NCI-H2196 treated with DMSO at 0.1 percent for 48 hours (cell line): ENCODE measurements around the gene ZNF841.
"Not testable (repeated sequence)": the region's sequence is repeated elsewhere in the genome, so short reads cannot be mapped to it uniquely, and the experiment has no call there.

ENCODE experiments used
- DNase-seq: peaks from one replicate; lab custom pipeline; 2025; ENCODE audit not compliant: unreplicated experiment; lab: John Stamatoyannopoulos, UW

Gene ZNF841

DNA sequence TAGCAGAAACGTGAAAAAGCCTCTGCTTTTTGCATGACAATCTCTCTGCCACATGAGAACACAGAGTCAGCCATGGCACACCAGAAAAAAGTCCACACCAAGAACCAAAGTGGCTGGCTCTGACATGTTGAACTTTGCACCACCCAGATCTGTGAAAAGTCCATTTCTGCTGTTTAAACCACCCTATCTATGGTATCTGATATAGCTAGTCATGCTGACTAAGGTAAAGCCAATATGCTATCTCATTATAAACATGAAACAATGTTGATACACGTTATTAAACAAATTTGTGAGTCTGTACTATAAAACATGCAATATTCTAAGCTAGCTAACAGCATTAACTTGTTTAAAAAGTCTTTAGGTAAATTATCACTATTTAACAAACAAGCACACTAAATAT is 25.9 kb downstream of the ZNF841 start:
- DNase-seq = no peak

DNA sequence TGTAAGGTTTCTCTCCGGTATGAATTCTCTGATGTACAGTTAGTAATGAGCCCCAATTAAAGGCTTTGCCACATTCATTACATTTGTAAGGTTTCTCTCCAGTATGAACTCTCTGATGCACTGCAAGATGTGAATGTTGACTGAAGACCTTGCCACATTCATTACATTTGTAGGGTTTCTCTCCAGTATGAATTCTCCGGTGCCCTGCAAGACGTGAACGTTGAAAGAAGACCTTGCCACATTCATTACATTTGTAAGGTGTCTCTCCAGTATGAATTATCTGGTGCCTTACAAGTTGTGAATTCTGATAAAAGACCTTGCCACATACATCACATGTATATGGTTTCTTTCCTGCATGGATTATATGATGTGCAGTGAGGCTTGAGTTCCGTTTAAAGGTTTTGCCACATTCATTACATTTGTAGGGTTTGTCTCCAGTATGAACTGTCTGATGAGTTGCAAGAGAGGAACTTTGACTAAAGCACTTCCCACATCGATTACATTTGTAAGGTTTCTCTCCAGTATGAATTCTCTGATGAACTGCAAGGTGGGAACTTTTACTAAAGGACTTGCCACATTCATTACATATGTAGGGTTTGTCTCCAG is 29.2 kb downstream of the ZNF841 start:
- no peak for DNase-seq

DNA sequence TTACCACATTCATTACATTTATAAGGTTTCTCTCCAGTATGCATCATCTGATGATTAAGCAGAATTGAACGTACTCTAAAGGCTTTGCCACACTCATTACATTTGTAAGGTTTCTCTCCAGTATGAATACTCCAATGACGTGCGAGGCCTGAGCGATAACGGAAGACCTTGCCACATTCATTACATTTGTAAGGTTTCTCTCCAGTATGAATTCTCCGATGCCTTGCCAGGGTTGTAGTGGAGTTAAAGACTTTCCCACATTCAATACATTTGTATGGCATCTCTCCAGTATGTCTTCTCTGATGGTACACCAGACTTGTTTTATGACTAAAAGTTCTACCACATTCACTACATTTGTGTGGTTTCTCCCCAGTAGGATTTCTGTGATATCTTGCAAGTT is 30.2 kb downstream of the ZNF841 start:
- no peak for DNase-seq

DNA sequence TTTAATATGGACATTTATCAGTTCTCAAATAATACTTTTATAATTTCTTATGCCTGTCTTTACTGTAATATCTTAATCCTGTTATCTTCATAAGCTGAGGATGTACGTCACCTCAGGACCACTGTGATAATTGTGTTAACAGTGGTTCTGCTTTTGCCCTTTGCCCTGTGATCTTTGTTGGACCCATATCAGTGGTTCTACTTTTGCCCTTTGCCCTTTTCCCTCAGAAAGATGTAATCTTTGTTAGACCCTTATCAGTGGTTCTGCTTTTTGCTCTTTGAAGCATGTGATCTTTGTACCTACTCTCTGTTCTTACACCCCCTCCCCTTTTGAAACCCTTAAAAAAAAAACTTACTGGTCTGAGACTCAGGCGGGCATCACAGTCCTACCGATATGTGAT is 39.1 kb downstream of the ZNF841 start:
- DNase-seq = not testable (repeated sequence)

DNA sequence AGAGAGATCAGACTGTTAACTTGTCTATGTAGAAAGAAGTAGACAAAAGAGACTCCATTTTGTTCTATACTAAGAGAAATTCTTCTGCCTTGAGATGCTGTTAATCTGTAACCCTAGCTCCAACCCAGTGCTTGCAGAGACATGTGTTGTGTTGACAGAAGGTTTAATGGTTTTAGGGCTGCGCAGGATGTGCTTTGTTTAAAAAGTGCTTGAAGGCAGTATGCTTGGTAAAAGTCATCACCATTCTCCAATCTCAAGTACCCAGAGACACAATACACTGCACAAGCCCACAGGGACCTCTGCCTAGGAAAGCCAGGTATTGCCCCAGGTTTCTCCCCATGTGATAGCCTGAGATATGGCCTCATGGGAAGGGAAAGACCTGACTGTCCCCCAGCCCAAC is 43.8 kb downstream of the ZNF841 start:
- not testable (repeated sequence) for DNase-seq

DNA sequence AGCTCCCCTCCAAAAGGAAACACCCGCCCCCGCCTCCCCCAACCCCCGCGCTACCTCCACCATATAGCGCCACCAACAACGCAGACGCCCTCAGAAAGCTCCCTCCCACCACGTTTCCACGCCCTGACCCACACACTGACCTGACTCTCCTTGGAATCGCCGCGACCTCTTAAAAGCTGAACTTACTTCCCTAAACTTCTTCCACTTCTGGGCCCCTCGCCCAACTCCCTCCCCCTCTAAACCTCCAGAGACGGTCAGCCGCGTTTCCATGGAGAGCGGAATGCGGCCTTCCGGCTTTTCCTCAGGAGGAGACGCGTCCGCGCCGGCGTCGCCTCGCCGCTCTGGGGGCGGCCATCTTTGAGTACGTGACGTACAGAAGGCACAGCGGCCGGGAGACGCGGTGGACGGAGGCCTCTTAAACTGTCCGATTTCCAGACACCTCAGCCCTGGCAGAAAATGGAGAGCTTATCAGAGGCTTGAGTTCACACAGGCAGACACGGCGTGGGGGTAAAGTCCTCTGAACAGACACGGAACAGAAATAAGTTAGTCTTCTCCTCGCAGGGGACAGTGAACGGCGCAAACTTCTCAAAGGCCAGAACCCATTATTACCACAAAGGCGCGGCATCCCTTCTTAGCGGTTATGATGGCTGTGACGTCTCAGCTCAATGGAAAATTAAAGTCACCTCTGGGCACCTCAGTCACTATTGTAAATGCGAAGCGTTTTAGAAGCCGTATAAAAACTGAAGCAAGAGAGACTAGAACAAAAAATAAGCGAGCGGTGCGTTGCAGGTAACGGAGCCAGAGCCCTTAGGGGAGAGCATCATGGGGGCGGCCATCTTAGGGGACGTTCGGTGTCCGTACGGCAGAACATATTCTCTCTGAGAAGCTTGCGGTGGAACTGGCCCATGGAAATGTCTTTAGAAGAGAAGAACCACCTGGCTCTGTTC is 46.7 kb downstream of the ZNF841 start, which contains the start of gene ZNF432:
Gene ZNF432, minus strand, starts transcription at position 284 of the 947 bp plus-strand sequence. CDS start 1,970 bp downstream, outside the sequence.
- DNase-seq = peak; percentile 74

DNA sequence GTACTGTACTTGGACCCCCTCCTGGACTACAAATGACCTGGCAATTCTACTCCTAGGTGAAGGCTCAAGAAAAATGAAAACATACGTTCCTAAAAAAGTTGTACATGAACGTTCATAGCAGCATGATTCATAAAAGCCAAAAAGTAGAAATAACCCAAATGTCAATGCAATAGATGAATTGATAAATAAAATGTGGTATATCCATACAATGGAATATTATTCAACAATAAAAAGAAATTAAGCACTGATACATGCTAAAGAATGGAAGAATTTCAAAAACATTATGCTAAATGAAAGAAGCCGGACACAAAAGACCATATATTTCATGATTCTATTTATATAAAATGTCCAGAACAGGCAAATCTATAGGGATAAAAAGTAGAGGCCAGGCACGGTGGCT is 56.4 kb downstream of the ZNF841 start:
- DNase-seq = no peak

DNA sequence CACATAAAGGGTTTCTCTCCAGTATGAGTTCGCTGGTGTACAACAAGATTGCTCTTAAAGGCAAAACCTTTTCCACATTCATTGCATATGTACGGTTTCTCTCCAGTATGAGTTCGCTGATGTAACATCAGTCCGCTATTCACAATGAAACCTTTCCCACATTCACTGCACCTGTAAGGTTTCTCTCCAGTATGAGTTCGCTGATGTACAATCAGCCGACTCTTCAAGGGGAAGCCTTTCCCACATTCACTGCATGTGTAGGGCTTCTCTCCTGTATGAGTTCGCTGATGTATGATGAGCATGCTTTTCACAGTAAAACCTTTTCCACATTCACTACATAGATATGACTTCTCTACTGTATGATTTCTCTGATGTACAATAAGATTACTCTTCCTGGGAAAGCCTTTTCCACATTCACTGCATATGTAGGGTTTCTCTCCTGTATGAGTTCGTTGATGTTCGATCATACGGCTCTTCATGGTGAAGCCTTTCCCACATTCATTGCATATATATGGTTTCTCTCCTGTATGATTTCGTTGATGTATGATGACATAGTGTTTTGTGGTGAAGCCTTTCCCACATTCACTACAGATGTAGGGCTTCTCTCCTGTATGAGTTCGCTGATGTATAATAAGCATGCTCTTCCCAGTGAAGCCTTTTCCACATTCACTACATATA is 61.4 kb downstream of the ZNF841 start:
- no peak for DNase-seq

DNA sequence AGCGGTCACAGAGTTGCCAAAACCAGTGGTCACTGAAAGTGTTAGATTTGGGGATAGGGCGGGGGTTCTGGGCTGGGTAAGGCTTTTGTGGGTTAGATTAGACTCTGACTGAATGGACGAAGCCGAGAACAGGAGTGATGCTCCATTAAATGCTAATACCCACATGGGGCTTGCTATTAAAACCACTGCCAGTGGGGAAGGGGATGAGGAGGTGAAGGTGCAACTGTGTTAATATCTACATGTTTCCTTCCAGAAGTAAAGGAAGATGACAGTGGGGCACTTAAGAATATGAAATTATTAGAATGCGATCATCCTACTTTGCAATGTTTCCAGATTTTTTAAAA is 66.8 kb downstream of the ZNF841 start:
- DNase-seq = no peak

DNA sequence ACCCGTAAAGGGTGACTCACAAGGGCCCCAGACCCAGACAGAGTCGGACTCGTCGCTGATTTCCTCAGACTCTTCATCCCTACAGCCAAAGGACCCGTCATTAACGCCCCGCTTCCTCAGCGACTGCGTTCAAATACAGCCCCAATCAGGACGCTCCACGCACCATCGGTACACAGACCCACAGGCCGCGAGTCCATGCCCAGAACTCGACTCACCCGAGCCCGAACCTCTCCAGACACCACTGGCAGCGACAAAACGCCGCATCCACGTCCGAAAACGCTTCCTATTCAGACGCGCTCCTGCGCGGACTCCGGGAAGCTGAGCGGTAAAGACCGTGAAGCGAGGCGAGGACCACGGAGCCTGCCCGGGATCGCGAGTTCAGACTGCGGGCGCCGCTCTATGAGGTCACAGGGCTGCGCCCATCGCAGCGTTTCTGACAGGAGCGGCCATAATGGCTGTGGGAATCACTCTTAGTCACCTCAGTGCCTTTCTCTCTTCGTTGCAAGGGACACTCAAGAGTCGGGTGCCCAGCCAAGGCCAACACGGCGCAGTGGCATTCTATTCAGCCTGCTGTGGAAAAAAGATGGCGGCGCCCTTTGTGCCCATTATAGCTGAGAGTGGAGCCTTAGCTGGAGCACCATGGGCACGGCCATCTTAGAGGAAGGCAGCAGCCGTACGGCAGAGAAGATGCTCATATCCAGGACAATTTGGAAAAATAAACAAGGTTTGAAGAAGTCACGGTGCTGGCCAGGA is 67.4 kb downstream of the ZNF841 start, which contains the start of gene ZNF614:
Gene ZNF614, minus strand, starts transcription at position 353 of the 753 bp plus-strand sequence. CDS start 2,634 bp downstream, outside the sequence.
- DNase-seq = peak; percentile 61

DNA sequence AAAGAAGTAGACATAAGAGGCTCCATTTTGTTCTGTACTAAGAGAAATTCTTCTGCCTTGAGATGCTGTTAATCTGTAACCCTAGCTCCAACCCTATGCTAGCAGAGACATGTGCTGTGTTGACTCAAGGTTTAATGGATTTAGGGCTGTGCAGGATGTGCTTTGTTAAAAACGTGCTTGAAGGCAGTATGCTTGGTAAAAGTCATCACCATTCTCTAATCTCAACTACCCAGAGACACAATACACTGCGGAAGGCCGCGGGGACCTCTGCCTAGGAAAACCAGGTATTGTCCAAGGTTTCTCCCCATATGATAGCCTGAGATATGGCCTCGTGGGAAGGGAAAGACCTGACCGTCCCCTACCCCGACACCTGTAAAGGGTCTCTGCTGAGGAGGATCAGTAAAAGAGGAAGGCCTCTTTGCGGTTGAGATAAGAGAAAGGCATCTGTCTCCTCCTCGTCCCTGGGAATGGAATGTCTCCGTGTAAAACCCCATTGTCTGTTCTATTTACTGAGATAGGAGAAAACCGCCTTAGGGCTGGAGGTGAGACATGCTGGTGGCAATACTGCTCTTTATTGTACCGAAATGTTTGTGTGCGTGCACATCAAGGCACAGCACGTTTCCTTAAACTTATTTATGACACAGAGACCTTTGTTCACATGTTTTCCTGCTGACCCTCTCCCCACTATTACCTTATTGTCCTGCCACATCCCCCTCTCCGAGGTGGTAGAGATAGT is 69.1 kb downstream of the ZNF841 start:
- not testable (repeated sequence) for DNase-seq

DNA sequence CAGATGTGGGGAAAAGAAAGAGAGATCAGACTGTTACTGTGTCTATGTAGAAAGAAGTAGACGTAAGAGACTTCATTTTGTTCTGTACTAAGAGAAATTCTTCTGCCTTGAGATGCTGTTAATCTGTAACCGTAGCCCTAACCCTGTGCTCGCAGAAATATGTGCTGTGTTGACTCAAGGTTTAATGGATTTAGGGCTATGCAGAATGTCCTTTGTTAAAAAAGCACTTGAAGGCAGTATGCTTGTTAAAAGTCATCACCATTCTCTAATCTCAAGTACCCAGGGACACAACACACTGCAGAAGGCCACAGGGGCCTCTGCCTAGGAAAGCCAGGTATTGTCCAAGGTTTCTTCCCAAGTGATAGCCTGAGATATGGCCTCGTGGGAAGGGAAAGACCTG is 71.1 kb downstream of the ZNF841 start:
- DNase-seq = not testable (repeated sequence)

DNA sequence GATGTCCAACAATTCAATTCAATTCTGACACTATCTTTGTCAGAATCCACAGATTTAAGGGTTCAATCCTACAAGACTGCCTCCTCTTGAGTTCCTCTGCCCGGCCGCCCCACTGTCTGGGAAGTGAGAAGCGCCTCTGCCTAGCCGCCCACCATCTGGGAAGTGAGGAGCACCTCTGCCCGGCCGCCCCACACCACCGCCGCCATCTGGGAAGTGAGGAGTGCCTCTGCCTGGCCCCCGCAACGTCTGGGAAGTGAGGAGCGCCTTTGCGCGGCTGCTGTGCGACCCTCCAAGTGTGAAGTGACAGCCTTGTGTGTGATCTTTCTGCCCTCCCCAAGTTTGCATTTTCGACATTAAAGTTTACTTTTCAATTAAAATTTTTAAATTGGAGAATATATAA is 73.4 kb downstream of the ZNF841 start:
- DNase-seq = no peak

DNA sequence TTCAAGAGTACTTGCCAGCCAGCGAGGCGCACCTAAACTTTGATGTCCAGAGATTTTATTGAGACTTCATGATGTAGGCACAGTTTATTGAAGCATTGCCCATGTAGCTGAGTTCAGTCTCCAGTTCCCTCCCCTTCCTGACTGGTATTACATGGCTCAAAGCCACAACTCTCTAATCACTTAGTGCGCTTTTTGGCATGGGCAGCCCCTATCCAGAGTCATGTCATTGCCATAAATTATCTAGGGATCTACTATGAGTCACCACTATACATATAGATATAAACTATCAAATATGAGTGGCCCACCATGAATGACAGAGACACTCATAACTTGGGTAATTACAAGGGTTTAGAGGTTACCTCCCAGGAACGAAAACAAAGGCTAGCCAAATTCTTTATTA is 75.1 kb downstream of the ZNF841 start:
- no peak for DNase-seq
